Endothelial cell of umbilical vein (primary cell): Measurements from ENCODE around the gene RIC8B. TPM values are rescaled to one million over a fixed set of nuclear protein-coding genes. Genes with fewer than 3 reads are reported as not detected.

Source experiments
- BruUV-seq: library from RNA; stranded (reverse); fragments of 400-500 nt; replicated peaks from 2 replicates; lab custom pipeline; 2021; lab: Mats Ljungman, UMichigan
- CTCF ChIA-PET: fragments of 300-600, 350-600 bp; sonication (Branson Sonifier 250); formaldehyde crosslinking; loops from one replicate; lab custom pipeline; 2021; ENCODE audit warnings: antibody characterized with exemption, inconsistent platforms; lab: Charles Lee
- POLR2A ChIA-PET: fragments of 300-600, 350-600 bp; sonication (Branson Sonifier 250); formaldehyde crosslinking; loops from one replicate; lab custom pipeline; 2021; ENCODE audit warnings: antibody characterized with exemption, inconsistent platforms; lab: Charles Lee
- DNase-seq: peaks from one replicate; pipeline ENCODE4 v3.0.0-alpha.2; 2011; ENCODE audit warnings: low read depth, low spot score
- FAIRE-seq: peaks from 2 replicates; lab custom pipeline; 2011; peaks lifted over from hg19 to GRCh38; lab: Jason Lieb, UNC
- H2AFZ ChIP-seq: 2 replicates; pipeline ENCODE4 v1.6.0; 2012; ENCODE audit warnings: low read depth, low read length, control low read depth, inconsistent platforms
- H3K27ac ChIP-seq: 2 replicates; pipeline ENCODE4 v1.5.1; 2011; ENCODE audit warnings: low read depth, mild to moderate bottlenecking, control low read depth, low read length, moderate library complexity; ENCODE audit not compliant: insufficient read depth
- H3K27me3 ChIP-seq, 2 experiments: 2 replicates each; pipeline versions ENCODE4 v1.6.0 to v1.6.1; 2011; ENCODE audit warnings: low read length in 2 of 2, mixed read lengths in 1 of 2; ENCODE audit not compliant: control insufficient read depth in 2 of 2, insufficient read depth in 2 of 2
- H3K36me3 ChIP-seq, 2 experiments: 2 replicates in 1 of 2; 3 replicates in 1 of 2; pipeline ENCODE4 v1.5.1; 2011; ENCODE audit warnings: low read length in 2 of 2, mild to moderate bottlenecking in 1 of 2, moderate library complexity in 1 of 2; ENCODE audit not compliant: control insufficient read depth in 2 of 2, insufficient read depth in 2 of 2; ENCODE audit errors: extremely low read depth in 1 of 2
- H3K4me1 ChIP-seq: 3 replicates; pipeline ENCODE4 v1.5.1; 2011; ENCODE audit warnings: mild to moderate bottlenecking, low read length; ENCODE audit not compliant: control insufficient read depth, insufficient read depth; ENCODE audit errors: extremely low read depth
- H3K4me2 ChIP-seq: 2 replicates; pipeline ENCODE4 v1.6.1; 2011; ENCODE audit warnings: low read length, control low read depth, mixed read lengths; ENCODE audit not compliant: insufficient read depth
- H3K4me3 ChIP-seq, 3 experiments: fragments of 200-600 bp in 1 of 3; sonication (generic), shearing (Covaris generic) in 1 of 3; replicated peaks in 1 of 3; 2 replicates each; pipeline ENCODE4 v1.5.1; 2011 to 2016; ENCODE audit warnings: control low read depth in 3 of 3, low read length in 3 of 3, mild to moderate bottlenecking in 2 of 3, inconsistent platforms in 1 of 3, low read depth in 1 of 3, moderate library complexity in 1 of 3; ENCODE audit not compliant: insufficient read depth in 1 of 3
- H3K79me2 ChIP-seq: 2 replicates; pipeline ENCODE4 v1.6.0; 2012; ENCODE audit warnings: low read length, inconsistent platforms; ENCODE audit not compliant: control insufficient read depth, insufficient read depth
- H3K9ac ChIP-seq: replicated peaks from 2 replicates; pipeline ENCODE3; 2011; ENCODE audit warnings: low read length, control low read depth; ENCODE audit not compliant: insufficient read depth; ENCODE audit errors: extremely low read depth
- H3K9me1 ChIP-seq: replicated peaks from 3 replicates; pipeline ENCODE4 v1.6.0; 2011; ENCODE audit warnings: mild to moderate bottlenecking, low read length; ENCODE audit not compliant: control insufficient read depth, insufficient read depth; ENCODE audit errors: extremely low read depth
- H3K9me3 ChIP-seq: replicated peaks from 2 replicates; pipeline ENCODE4 v1.5.1; 2012; ENCODE audit warnings: low read length, inconsistent platforms; ENCODE audit not compliant: control insufficient read depth, insufficient read depth
- H4K20me1 ChIP-seq: replicated peaks from 2 replicates; pipeline ENCODE3; 2011; ENCODE audit warnings: mild to moderate bottlenecking, low read length; ENCODE audit not compliant: control insufficient read depth, insufficient read depth; ENCODE audit errors: extremely low read depth
- EZH2 ChIP-seq: IDR thresholded peaks from 2 replicates; pipeline ENCODE4 v1.6.1; 2012; ENCODE audit warnings: borderline replicate concordance, low read depth, mild to moderate bottlenecking, moderate library complexity, low read length, inconsistent platforms; ENCODE audit not compliant: severe bottlenecking
- FOS ChIP-seq: IDR thresholded peaks from 2 replicates; pipeline ENCODE4 v1.6.1; 2011; ENCODE audit warnings: mild to moderate bottlenecking, low read length, moderate library complexity, borderline replicate concordance; ENCODE audit not compliant: insufficient read depth
- GATA2 ChIP-seq: IDR thresholded peaks from 2 replicates; pipeline ENCODE4 v1.7.0; 2011; ENCODE audit warnings: low read depth, mild to moderate bottlenecking, moderate library complexity, mixed read lengths, low read length; ENCODE audit not compliant: insufficient read length, insufficient read depth
- JUN ChIP-seq: IDR thresholded peaks from 2 replicates; pipeline ENCODE4 v1.6.1; 2011; ENCODE audit warnings: borderline replicate concordance, low read depth; ENCODE audit not compliant: insufficient read length, insufficient read depth
- MYC ChIP-seq: IDR thresholded peaks from one replicate; pipeline ENCODE4 v1.6.1; 2011; ENCODE audit warnings: mild to moderate bottlenecking, low read depth, low read length
- POLR2A ChIP-seq: IDR thresholded peaks from 2 replicates; pipeline ENCODE4 v1.6.1; 2012; ENCODE audit warnings: low read depth, mild to moderate bottlenecking, control low read depth, low read length
- POLR2AphosphoS5 ChIP-seq: IDR thresholded peaks from 2 replicates; pipeline ENCODE4 v1.6.1; 2012; ENCODE audit warnings: low read depth, mild to moderate bottlenecking, control low read depth, low read length, moderate library complexity; ENCODE audit not compliant: insufficient read depth
- dilution Hi-C: fragments of 300-500 bp; cut with MboI; formaldehyde crosslinking; loops from one replicate; pipeline ENCODE4 v1.15.0; 2019; ENCODE audit warnings: low sequenced_read_pairs; ENCODE audit not compliant: extremely low pct_ligation_motif_present
- intact Hi-C: fragments of 100-400 bp; cut with micrococcal nuclease; formaldehyde crosslinking; loops from one replicate; pipeline ENCODE4 v1.10.0; 2022
- polyA plus RNA-seq, 4 experiments: library from polyadenylated mRNA; depleted of rRNA in 3 of 4; stranded (reverse) in 3 of 4; unstranded in 1 of 4; fragments of >200 nt; gene quantifications; 2 replicates each; pipeline versions ENCODE4 v1.2.1 to v1.2.3, GENCODE V29; 2011 to 2012; ENCODE audit warnings: missing spikeins in 1 of 4
- total RNA-seq: library from RNA; stranded (reverse); gene quantifications from 2 replicates; pipeline ENCODE4 v1.2.3, GENCODE V29; 2021
- TF ChIP-seq, protein P1 (sequence below), 2 donors: IDR thresholded peaks; 1 replicate in 1 of 2; 2 replicates in 1 of 2; pipeline ENCODE4 v1.5.1; 2011; ENCODE audit warnings: low read length in 2 of 2, mild to moderate bottlenecking in 2 of 2, moderate library complexity in 2 of 2, control low read depth in 1 of 2, inconsistent platforms in 1 of 2, low read depth in 1 of 2; ENCODE audit not compliant: insufficient read depth in 1 of 2; ENCODE audit errors: extremely low read depth in 1 of 2
- TF ChIP-seq, protein P2 (sequence below): IDR thresholded peaks from 2 replicates; pipeline ENCODE4 v1.6.1; 2011; ENCODE audit not compliant: insufficient read depth, insufficient read length

RIC8B gene
- total and polyA plus RNA-seq, 2 donors (not counting 3 experiments of a cell fraction or from before 2014, with no cell fraction given): 4.1 to 13.7 TPM

DNA sequence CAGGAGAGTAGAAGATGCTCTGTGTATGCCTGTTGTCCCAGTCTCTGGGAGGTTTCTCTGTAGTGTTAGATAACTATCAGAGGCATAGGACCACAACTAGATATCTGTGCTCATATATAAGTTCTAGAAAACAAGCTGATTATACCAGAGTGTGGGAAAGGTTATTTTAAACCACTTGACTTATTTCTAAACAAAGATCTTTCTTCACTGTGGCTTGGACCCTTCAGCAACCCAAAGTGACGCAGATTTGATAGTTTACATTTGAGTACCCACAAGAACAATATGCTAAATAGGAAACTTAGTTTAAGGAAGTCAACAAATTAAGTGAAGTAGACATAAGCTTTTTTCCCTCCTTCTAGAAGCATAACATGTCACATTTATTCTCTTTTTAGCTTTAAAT, 41.3 kb downstream of the RIC8B start:
- Histone ChIP-seq H3K4me3 (no peak overlapping the region), H2AFZ (no peak overlapping the region), H3K9me1 (no peaks in the 10 kb centered on the region), H3K9me3 (no peaks in the 10 kb centered on the region), H3K27me3 (no peaks in the 10 kb centered on the region), H3K79me2 (no peaks in the 10 kb centered on the region), H3K27ac (no peak overlapping the region), H3K4me1 (no peaks in the 10 kb centered on the region), H3K36me3 (peaks cover 0 to 6% of the 10 kb centered on the region in 2 experiments), H3K9ac (no peak overlapping the region), H4K20me1 (no peaks in the 10 kb centered on the region), H3K4me2 (no peak overlapping the region)
- POLR2A ChIA-PET: no interaction called here
- dilution Hi-C loops: no loop called here
- DNase-seq (no peak), FAIRE-seq (no peak)
- TF ChIP-seq, protein P1, sequence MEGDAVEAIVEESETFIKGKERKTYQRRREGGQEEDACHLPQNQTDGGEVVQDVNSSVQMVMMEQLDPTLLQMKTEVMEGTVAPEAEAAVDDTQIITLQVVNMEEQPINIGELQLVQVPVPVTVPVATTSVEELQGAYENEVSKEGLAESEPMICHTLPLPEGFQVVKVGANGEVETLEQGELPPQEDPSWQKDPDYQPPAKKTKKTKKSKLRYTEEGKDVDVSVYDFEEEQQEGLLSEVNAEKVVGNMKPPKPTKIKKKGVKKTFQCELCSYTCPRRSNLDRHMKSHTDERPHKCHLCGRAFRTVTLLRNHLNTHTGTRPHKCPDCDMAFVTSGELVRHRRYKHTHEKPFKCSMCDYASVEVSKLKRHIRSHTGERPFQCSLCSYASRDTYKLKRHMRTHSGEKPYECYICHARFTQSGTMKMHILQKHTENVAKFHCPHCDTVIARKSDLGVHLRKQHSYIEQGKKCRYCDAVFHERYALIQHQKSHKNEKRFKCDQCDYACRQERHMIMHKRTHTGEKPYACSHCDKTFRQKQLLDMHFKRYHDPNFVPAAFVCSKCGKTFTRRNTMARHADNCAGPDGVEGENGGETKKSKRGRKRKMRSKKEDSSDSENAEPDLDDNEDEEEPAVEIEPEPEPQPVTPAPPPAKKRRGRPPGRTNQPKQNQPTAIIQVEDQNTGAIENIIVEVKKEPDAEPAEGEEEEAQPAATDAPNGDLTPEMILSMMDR (IDR thresholded peaks at IDR 0.05; ENCODE audit: extremely low read depth in 1 of 2, insufficient read depth in 1 of 2, low read depth in 1 of 2, low read length in 2 of 2): no peak
- TF ChIP-seq, protein P2, sequence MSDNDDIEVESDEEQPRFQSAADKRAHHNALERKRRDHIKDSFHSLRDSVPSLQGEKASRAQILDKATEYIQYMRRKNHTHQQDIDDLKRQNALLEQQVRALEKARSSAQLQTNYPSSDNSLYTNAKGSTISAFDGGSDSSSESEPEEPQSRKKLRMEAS: no peak
- no peak for TF ChIP-seq JUN
- intact Hi-C loops: no loop called here
- CTCF ChIA-PET: no interaction called here
- no TSS peak for BruUV-seq

DNA sequence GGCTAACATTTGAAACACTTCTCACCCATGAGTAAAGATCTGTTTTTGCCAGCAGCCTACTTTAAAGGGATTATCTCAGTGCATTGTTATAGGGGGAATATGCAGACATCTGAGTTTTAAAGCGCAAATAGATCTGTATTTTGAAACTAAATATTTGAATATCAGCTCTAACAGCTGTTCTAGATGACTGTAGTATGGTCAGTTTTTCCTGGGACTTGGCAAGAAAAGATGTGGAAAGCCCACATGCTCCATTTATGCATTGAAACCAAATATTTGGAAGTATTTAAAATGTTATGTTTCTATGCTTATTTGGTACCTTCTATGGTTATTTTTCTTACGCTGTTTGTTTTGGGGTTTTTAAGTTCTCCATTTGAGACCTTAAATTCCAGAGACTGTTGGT, 41.7 kb downstream of the RIC8B start:
- DNase-seq (no peak), FAIRE-seq (no peak)
- ChIA-PET POLR2A (no interaction called here), CTCF (no interaction called here)
- intact Hi-C loops: no loop called here
- BruUV-seq: no TSS peak
- no peak overlapping the region for H2AFZ ChIP-seq
- H3K9me1 ChIP-seq: no peaks in the 10 kb centered on the region
- no peak overlapping the region for H3K4me2 ChIP-seq
- H3K79me2 ChIP-seq: no peaks in the 10 kb centered on the region
- H3K4me1 ChIP-seq: no peaks in the 10 kb centered on the region
- H3K27me3 ChIP-seq: no peaks in the 10 kb centered on the region
- no peaks in the 10 kb centered on the region for H4K20me1 ChIP-seq
- dilution Hi-C loops: no loop called here
- H3K36me3 ChIP-seq: peaks cover 0 to 6% of the 10 kb centered on the region in 2 experiments
- H3K9me3 ChIP-seq: no peaks in the 10 kb centered on the region
- no peak overlapping the region for H3K27ac ChIP-seq
- H3K9ac ChIP-seq: no peak overlapping the region
- TF ChIP-seq, protein P2: no peak
- TF ChIP-seq MYC (no peak), FOS (no peak), POLR2A (no peak), EZH2 (no peak), JUN (no peak), GATA2 (no peak), POLR2AphosphoS5 (no peak)
- TF ChIP-seq, protein P1 (IDR thresholded peaks at IDR 0.05; ENCODE audit: extremely low read depth in 1 of 2, insufficient read depth in 1 of 2, low read depth in 1 of 2, low read length in 2 of 2): no peak
- no peak overlapping the region for H3K4me3 ChIP-seq
